GM12873 (cell line): ENCODE data around the gene PPAN.

Experiments
- CTCF ChIP-seq: IDR thresholded peaks from 2 replicates; pipeline ENCODE4 v1.5.1; 2012; ENCODE audit warnings: low read depth, mild to moderate bottlenecking, moderate library complexity, low read length, control low read depth; ENCODE audit not compliant: insufficient read depth; ENCODE audit errors: missing control alignments

Gene PPAN

DNA sequence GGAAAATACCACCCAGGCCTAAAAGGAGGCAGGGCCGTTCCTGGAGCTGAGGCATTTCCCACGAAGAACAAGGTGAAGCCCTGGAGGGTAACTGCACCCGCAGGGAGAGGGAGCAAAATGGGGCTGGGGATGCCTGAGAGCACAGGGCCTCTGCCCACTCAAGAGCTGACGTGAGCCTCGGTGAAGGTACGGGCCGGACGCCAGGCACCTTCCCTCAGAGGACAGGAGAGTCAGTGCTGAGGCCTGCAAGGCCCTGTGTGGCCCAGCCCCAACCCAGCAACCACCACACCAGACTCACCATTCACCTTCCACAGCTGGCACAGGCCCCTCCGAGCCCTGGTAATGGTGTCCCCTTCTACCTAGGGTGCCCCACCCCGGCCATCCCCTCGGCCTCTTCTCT lies 52.3 kb downstream of the PPAN start:
- no peak for TF ChIP-seq CTCF

DNA sequence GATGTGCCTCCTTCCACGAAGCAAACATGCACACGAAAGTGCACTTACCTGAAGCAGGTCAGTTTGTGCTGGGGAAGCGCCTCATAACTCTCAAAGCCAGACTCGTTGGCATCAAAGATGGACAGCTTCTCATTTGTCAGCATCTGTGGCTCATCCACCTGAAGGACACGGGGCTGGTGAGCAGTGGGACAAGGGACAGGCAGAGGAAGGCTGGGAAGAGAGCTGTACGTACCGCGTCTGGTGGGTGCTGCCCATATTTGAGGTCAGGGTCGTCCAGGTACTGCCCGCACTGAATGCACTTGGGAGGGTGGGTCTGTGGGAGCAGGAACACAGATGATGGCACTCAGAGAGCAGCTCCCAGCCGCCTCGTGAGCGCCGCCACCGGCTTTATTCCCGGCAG lies 53.4 kb downstream of the PPAN start:
- TF ChIP-seq CTCF, result no peak
